ENCODE results near the gene CAV2.

GRCh38 chr7:116487907-116488521, 11.5 kb upstream of the CAV2 start:
- TF ChIP-seq EZH2phosphoT487 (IDR thresholded peaks at IDR 0.05; ENCODE audit: borderline replicate concordance, low read depth): no peak
- TF ChIP-seq CTCF (IDR thresholded peaks at IDR 0.05): no peak
- TF ChIP-seq REST (IDR thresholded peaks at IDR 0.05; ENCODE audit: low read depth, low read length): no peak
- no peak for TF ChIP-seq MAX (IDR thresholded peaks at IDR 0.05; ENCODE audit: low read depth)
- no peak for TF ChIP-seq FOXM1 (IDR thresholded peaks at IDR 0.05; ENCODE audit: low read depth)
- no peak for TF ChIP-seq RFX5 (IDR thresholded peaks at IDR 0.05; ENCODE audit: low read length)
- no peak for TF ChIP-seq YY1 (IDR thresholded peaks at IDR 0.05; ENCODE audit: low read depth)
- no peak for TF ChIP-seq POLR2AphosphoS5 (IDR thresholded peaks at IDR 0.05; ENCODE audit: low read depth, low read length)
- no peak for TF ChIP-seq RAD21 (IDR thresholded peaks at IDR 0.05; ENCODE audit: low read length)
- no peak for TF ChIP-seq NRF1 (IDR thresholded peaks at IDR 0.05; ENCODE audit: low read depth, low read length)
- TF ChIP-seq USF2 (IDR thresholded peaks at IDR 0.05; ENCODE audit: borderline replicate concordance, low read depth, low read length): no peak
- TF ChIP-seq EP300 (IDR thresholded peaks at IDR 0.05; ENCODE audit: borderline replicate concordance in 1 of 2, low read depth in 1 of 2, low read length in 1 of 2): no peak

Data from SK-N-SH (cell line).